Endothelial cell of umbilical vein (primary cell): ENCODE measurements around the gene TRAPPC10. TPM values are rescaled to one million over a fixed set of nuclear protein-coding genes. Genes with fewer than 3 reads are reported as not detected.

Source experiments
- BruUV-seq: library from RNA; stranded (reverse); fragments of 400-500 nt; replicated peaks from 2 replicates; lab custom pipeline; 2021; lab: Mats Ljungman, UMichigan
- CTCF ChIA-PET: fragments of 300-600, 350-600 bp; sonication (Branson Sonifier 250); formaldehyde crosslinking; loops from one replicate; lab custom pipeline; 2021; ENCODE audit warnings: antibody characterized with exemption, inconsistent platforms; lab: Charles Lee
- POLR2A ChIA-PET: fragments of 300-600, 350-600 bp; sonication (Branson Sonifier 250); formaldehyde crosslinking; loops from one replicate; lab custom pipeline; 2021; ENCODE audit warnings: antibody characterized with exemption, inconsistent platforms; lab: Charles Lee
- DNase-seq: peaks from one replicate; pipeline ENCODE4 v3.0.0-alpha.2; 2011; ENCODE audit warnings: low read depth, low spot score
- FAIRE-seq: peaks from 2 replicates; lab custom pipeline; 2011; peaks lifted over from hg19 to GRCh38; lab: Jason Lieb, UNC
- H2AFZ ChIP-seq: 2 replicates; pipeline ENCODE4 v1.6.0; 2012; ENCODE audit warnings: low read depth, low read length, control low read depth, inconsistent platforms
- H3K27ac ChIP-seq: 2 replicates; pipeline ENCODE4 v1.5.1; 2011; ENCODE audit warnings: low read depth, mild to moderate bottlenecking, control low read depth, low read length, moderate library complexity; ENCODE audit not compliant: insufficient read depth
- H3K27me3 ChIP-seq, 2 experiments: 2 replicates each; pipeline versions ENCODE4 v1.6.0 to v1.6.1; 2011; ENCODE audit warnings: low read length in 2 of 2, mixed read lengths in 1 of 2; ENCODE audit not compliant: control insufficient read depth in 2 of 2, insufficient read depth in 2 of 2
- H3K36me3 ChIP-seq, 2 experiments: 2 replicates in 1 of 2; 3 replicates in 1 of 2; pipeline ENCODE4 v1.5.1; 2011; ENCODE audit warnings: low read length in 2 of 2, mild to moderate bottlenecking in 1 of 2, moderate library complexity in 1 of 2; ENCODE audit not compliant: control insufficient read depth in 2 of 2, insufficient read depth in 2 of 2; ENCODE audit errors: extremely low read depth in 1 of 2
- H3K4me1 ChIP-seq: 3 replicates; pipeline ENCODE4 v1.5.1; 2011; ENCODE audit warnings: mild to moderate bottlenecking, low read length; ENCODE audit not compliant: control insufficient read depth, insufficient read depth; ENCODE audit errors: extremely low read depth
- H3K4me2 ChIP-seq: 2 replicates; pipeline ENCODE4 v1.6.1; 2011; ENCODE audit warnings: low read length, control low read depth, mixed read lengths; ENCODE audit not compliant: insufficient read depth
- H3K4me3 ChIP-seq, 3 experiments: fragments of 200-600 bp in 1 of 3; sonication (generic), shearing (Covaris generic) in 1 of 3; replicated peaks in 1 of 3; 2 replicates each; pipeline ENCODE4 v1.5.1; 2011 to 2016; ENCODE audit warnings: control low read depth in 3 of 3, low read length in 3 of 3, mild to moderate bottlenecking in 2 of 3, inconsistent platforms in 1 of 3, low read depth in 1 of 3, moderate library complexity in 1 of 3; ENCODE audit not compliant: insufficient read depth in 1 of 3
- H3K79me2 ChIP-seq: 2 replicates; pipeline ENCODE4 v1.6.0; 2012; ENCODE audit warnings: low read length, inconsistent platforms; ENCODE audit not compliant: control insufficient read depth, insufficient read depth
- H3K9ac ChIP-seq: replicated peaks from 2 replicates; pipeline ENCODE3; 2011; ENCODE audit warnings: low read length, control low read depth; ENCODE audit not compliant: insufficient read depth; ENCODE audit errors: extremely low read depth
- H3K9me1 ChIP-seq: replicated peaks from 3 replicates; pipeline ENCODE4 v1.6.0; 2011; ENCODE audit warnings: mild to moderate bottlenecking, low read length; ENCODE audit not compliant: control insufficient read depth, insufficient read depth; ENCODE audit errors: extremely low read depth
- H3K9me3 ChIP-seq: replicated peaks from 2 replicates; pipeline ENCODE4 v1.5.1; 2012; ENCODE audit warnings: low read length, inconsistent platforms; ENCODE audit not compliant: control insufficient read depth, insufficient read depth
- H4K20me1 ChIP-seq: replicated peaks from 2 replicates; pipeline ENCODE3; 2011; ENCODE audit warnings: mild to moderate bottlenecking, low read length; ENCODE audit not compliant: control insufficient read depth, insufficient read depth; ENCODE audit errors: extremely low read depth
- CTCF ChIP-seq, 2 donors: IDR thresholded peaks; 1 replicate in 1 of 2; 2 replicates in 1 of 2; pipeline ENCODE4 v1.5.1; 2011; ENCODE audit warnings: low read length in 2 of 2, mild to moderate bottlenecking in 2 of 2, moderate library complexity in 2 of 2, control low read depth in 1 of 2, inconsistent platforms in 1 of 2, low read depth in 1 of 2; ENCODE audit not compliant: insufficient read depth in 1 of 2; ENCODE audit errors: extremely low read depth in 1 of 2
- EZH2 ChIP-seq: IDR thresholded peaks from 2 replicates; pipeline ENCODE4 v1.6.1; 2012; ENCODE audit warnings: borderline replicate concordance, low read depth, mild to moderate bottlenecking, moderate library complexity, low read length, inconsistent platforms; ENCODE audit not compliant: severe bottlenecking
- FOS ChIP-seq: IDR thresholded peaks from 2 replicates; pipeline ENCODE4 v1.6.1; 2011; ENCODE audit warnings: mild to moderate bottlenecking, low read length, moderate library complexity, borderline replicate concordance; ENCODE audit not compliant: insufficient read depth
- GATA2 ChIP-seq: IDR thresholded peaks from 2 replicates; pipeline ENCODE4 v1.7.0; 2011; ENCODE audit warnings: low read depth, mild to moderate bottlenecking, moderate library complexity, mixed read lengths, low read length; ENCODE audit not compliant: insufficient read length, insufficient read depth
- JUN ChIP-seq: IDR thresholded peaks from 2 replicates; pipeline ENCODE4 v1.6.1; 2011; ENCODE audit warnings: borderline replicate concordance, low read depth; ENCODE audit not compliant: insufficient read length, insufficient read depth
- MAX ChIP-seq: IDR thresholded peaks from 2 replicates; pipeline ENCODE4 v1.6.1; 2011; ENCODE audit not compliant: insufficient read depth, insufficient read length
- MYC ChIP-seq: IDR thresholded peaks from one replicate; pipeline ENCODE4 v1.6.1; 2011; ENCODE audit warnings: mild to moderate bottlenecking, low read depth, low read length
- POLR2A ChIP-seq: IDR thresholded peaks from 2 replicates; pipeline ENCODE4 v1.6.1; 2012; ENCODE audit warnings: low read depth, mild to moderate bottlenecking, control low read depth, low read length
- POLR2AphosphoS5 ChIP-seq: IDR thresholded peaks from 2 replicates; pipeline ENCODE4 v1.6.1; 2012; ENCODE audit warnings: low read depth, mild to moderate bottlenecking, control low read depth, low read length, moderate library complexity; ENCODE audit not compliant: insufficient read depth
- dilution Hi-C: fragments of 300-500 bp; cut with MboI; formaldehyde crosslinking; loops from one replicate; pipeline ENCODE4 v1.15.0; 2019; ENCODE audit warnings: low sequenced_read_pairs; ENCODE audit not compliant: extremely low pct_ligation_motif_present
- intact Hi-C: fragments of 100-400 bp; cut with micrococcal nuclease; formaldehyde crosslinking; loops from one replicate; pipeline ENCODE4 v1.10.0; 2022
- polyA plus RNA-seq, 4 experiments: library from polyadenylated mRNA; depleted of rRNA in 3 of 4; stranded (reverse) in 3 of 4; unstranded in 1 of 4; fragments of >200 nt; gene quantifications; 2 replicates each; pipeline versions ENCODE4 v1.2.1 to v1.2.3, GENCODE V29; 2011 to 2012; ENCODE audit warnings: missing spikeins in 1 of 4
- total RNA-seq: library from RNA; stranded (reverse); gene quantifications from 2 replicates; pipeline ENCODE4 v1.2.3, GENCODE V29; 2021

The TRAPPC10 gene
- total and polyA plus RNA-seq, 2 donors (not counting 3 experiments of a cell fraction or from before 2014, with no cell fraction given) = 21.5 to 33.6 TPM

- intact Hi-C loops (no loop called here), dilution Hi-C loops (no loop called here)
- H4K20me1 ChIP-seq = no peaks in the 10 kb centered on the region
- no peak for TF ChIP-seq FOS
- no peak for TF ChIP-seq GATA2
- TF ChIP-seq CTCF (IDR thresholded peaks at IDR 0.05; ENCODE audit: extremely low read depth in 1 of 2, insufficient read depth in 1 of 2, low read depth in 1 of 2, low read length in 2 of 2) = no peak
- TF ChIP-seq JUN = no peak
- TF ChIP-seq EZH2 = no peak
- no peak for TF ChIP-seq POLR2A
- no peak for TF ChIP-seq MYC
- no peak for TF ChIP-seq MAX
- no peak for TF ChIP-seq POLR2AphosphoS5
- FAIRE-seq (no peak), DNase-seq (no peak)
- H3K9me1 ChIP-seq = no peaks in the 10 kb centered on the region
- BruUV-seq = no TSS peak
- H3K27me3 ChIP-seq = no peaks in the 10 kb centered on the region
- H3K4me3 ChIP-seq = no peak overlapping the region
- POLR2A ChIA-PET = no interaction called here
- peaks cover 12% of the 10 kb centered on the region for H3K4me1 ChIP-seq
- no peaks in the 10 kb centered on the region for H3K36me3 ChIP-seq
- no peak overlapping the region for H3K27ac ChIP-seq
- H3K9ac ChIP-seq = no peak overlapping the region
- no peaks in the 10 kb centered on the region for H3K79me2 ChIP-seq
- no peaks in the 10 kb centered on the region for H3K9me3 ChIP-seq
- no peak overlapping the region for H2AFZ ChIP-seq
- CTCF ChIA-PET = interaction anchor here (0.8 kb wide), 1 partner anchor 28 kb away, joined by 3 read pairs; no protein-coding TSS in a partner anchor
- no peak overlapping the region for H3K4me2 ChIP-seq
Measured at GRCh38 chr21:44003307-44003966, 8.7 kb upstream of the TRAPPC10 start.
